K562 treated with DMSO at 1 percent for 12 hours (cell line): ENCODE data around the gene AHCYL1. TPM values are rescaled to one million over a fixed set of nuclear protein-coding genes. Genes with fewer than 3 reads are reported as not detected.

ENCODE experiments used
- total RNA-seq: library from RNA; unstranded; fragments of 300-600 nt; gene quantifications from 2 replicates; pipeline ENCODE4 v1.2.3, GENCODE V29; 2022; ENCODE audit not compliant: insufficient read depth

The AHCYL1 gene
- total RNA-seq = 40.2 and 101 TPM in 2 replicates

DNA sequence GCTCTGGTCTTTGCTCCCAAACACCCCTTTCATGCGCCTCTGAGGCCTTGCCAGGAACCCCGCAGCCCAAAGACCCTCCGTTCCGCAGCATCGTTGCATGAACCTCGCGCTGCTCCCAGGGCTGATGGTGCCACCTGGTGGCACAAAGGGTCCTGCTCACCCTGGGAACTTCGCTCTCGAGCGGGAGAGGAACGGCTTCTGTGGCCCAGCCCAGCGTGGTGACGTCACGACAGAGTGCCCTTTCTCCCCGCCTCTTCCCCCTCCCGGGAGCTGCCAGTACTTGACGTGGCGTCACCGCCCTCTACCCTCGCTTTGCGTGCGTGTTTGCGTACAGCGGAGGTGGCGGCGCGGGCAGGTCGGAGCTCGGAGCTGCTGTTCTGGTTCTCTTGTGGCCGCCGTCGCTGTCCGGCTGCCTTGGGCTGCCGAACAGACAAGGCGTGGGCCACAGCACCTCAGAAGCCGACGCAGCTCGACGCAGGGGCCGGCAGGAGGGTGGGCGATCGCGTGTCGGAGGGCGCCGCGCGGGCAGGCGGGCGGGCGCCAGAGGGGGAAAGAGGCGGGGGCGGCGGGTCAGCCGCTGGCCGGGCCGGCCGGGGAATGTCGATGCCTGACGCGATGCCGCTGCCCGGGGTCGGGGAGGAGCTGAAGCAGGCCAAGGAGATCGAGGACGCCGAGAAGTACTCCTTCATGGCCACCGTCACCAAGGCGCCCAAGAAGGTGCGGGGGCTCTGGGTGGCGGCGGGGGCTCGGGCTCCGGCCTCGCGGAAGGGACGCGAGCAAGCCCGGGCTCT lies at the start of gene AHCYL1:
Gene AHCYL1, plus strand, starts transcription at position 310 of the 791 bp plus-strand sequence. Its CDS starts 288 bp downstream, at position 598.

DNA sequence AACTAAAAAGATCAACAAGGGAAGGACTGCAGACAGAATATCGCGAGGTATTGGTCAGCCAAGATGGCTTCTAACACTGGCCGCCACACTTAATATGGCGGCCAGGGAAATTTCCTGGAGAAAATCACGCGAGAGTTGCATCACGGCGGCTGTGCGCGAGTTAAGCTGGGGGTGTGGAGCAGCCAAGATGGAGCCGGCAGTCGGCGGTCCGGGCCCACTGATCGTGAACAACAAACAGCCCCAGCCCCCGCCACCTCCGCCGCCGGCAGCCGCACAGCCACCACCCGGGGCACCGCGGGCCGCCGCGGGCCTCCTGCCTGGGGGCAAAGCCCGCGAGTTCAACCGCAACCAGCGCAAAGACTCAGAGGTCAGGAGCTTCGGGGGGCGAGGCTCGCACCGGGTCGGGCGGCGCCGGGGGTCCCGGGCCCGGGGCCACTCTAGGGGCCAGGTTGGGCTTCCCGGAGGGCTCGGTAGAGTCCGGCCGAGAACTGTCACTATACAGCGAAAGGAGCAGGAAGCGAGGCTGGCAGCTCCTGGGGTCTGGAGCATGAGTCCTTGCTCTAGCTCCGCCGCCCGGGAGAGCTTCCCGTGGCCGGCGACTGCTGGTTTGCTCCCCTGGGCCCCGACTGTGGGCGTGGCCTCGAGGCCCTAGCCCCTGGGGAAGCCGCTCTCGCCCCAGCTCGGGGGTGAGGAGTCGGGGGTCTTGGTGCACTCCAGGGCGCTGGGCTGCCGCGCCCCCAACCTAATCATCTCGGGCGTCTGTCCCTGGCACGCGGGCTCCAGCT lies 50.1 kb downstream of the AHCYL1 start, which contains the start of gene STRIP1:
Gene STRIP1, plus strand, starts transcription at position 174 of the 785 bp plus-strand sequence. Its CDS starts 14 bp downstream, at position 188.

DNA sequence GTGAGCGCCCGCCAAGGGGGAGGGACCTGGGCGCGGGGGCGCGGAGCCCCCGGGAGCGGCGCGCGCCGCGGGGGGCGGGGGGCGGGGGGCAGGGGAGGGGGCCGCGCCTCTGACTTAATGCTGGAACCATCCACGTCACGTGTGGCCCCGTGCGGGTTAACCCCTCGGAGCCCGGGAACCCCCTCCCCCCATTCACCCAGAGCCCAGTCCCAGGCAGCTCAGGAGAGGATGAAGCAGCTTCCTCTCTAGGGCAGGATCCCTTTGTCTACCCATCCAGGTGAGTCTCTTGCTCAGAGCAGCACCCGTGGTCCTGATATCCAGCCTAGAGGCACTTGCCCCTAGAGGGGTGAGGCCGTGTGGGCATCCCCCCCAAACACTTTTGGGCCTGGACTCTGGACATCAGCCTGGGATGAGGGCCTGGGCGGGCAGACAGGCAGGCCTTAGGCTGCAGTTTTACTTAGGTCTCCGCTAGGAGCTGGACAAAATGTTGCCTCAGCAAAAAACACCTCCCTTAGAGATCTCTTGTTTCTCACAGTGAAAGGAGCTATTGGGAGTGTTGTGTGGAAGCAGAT lies 86.2 kb downstream of the AHCYL1 start, which contains the start of gene ALX3:
Gene ALX3, minus strand, starts transcription at position 2 of the 572 bp plus-strand sequence. CDS start 60 bp downstream, outside the sequence.

Other genes with a start within 250 kb of the AHCYL1 start
- gene GSTM3, start 243.7 kb upstream of the AHCYL1 start, total RNA-seq = 22.4 and 30.1 TPM in 2 replicates
- not detected in 2 replicates for gene EPS8L3, start 220.8 kb upstream of the AHCYL1 start, total RNA-seq
- gene CSF1, start 73.9 kb upstream of the AHCYL1 start, total RNA-seq = 5.3 and 9.7 TPM in 2 replicates
- 13.5 and 37.4 TPM in 2 replicates for gene STRIP1, start 49.9 kb downstream of the AHCYL1 start, total RNA-seq
- not detected in 2 replicates for gene ALX3, start 85.9 kb downstream of the AHCYL1 start, total RNA-seq
- not detected in 2 replicates for gene UBL4B, start 127.7 kb downstream of the AHCYL1 start, total RNA-seq
- gene SLC6A17, start 165.7 kb downstream of the AHCYL1 start, total RNA-seq = not detected in 2 replicates
- 0.50 and 2.3 TPM in 2 replicates for gene KCNC4, start 225.5 kb downstream of the AHCYL1 start, total RNA-seq